ENCODE measurements around the gene HSPA14.
"Not testable (repeated sequence)": the region's sequence is repeated elsewhere in the genome, so short reads cannot be mapped to it uniquely, and the experiment has no call there.

The HSPA14 gene

GRCh38 chr10:14837757-14838581 lies at the start of gene HSPA14, which contains the start of the genes CDNF and MSANTD7:
Gene HSPA14 (plus strand): TSS chr10:14838306. CDS start chr10:14838403, 97 bp downstream.
Gene CDNF (minus strand): TSS chr10:14838037. CDS start chr10:14837946, 91 bp downstream.
Gene MSANTD7 (plus strand): TSS chr10:14838306. CDS start chr10:14842285, 3,979 bp downstream.
- peak; percentile 98 for DNase-seq (ENCODE audit: low read depth in 2 of 2)

- DNase-seq (ENCODE audit: low read depth in 2 of 2) = no peak
These were observed 39.5 kb upstream of the HSPA14 start for GRCh38 chr10:14798636-14799035.

DNA sequence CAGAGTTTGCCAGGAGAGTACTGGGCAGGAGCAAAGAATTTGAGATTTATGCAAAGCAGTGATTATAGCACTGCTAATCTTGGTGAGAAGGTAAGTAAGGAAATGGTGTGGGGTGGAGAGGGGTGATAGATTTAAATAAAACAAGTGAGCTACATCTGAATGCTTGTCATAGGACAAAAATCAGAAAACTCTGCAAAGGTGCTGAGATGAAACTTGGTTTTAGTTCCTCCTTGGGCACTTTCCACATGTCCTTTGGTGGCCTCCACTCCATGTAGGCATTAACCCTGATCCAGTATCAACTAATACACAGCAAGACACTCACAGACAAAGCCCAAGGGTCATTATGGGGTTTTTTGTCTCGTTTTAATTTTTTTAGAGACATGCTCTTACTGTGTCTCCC lies 37.7 kb upstream of the HSPA14 start:
- DNase-seq (ENCODE audit: low read depth in 2 of 2) = no peak

DNA sequence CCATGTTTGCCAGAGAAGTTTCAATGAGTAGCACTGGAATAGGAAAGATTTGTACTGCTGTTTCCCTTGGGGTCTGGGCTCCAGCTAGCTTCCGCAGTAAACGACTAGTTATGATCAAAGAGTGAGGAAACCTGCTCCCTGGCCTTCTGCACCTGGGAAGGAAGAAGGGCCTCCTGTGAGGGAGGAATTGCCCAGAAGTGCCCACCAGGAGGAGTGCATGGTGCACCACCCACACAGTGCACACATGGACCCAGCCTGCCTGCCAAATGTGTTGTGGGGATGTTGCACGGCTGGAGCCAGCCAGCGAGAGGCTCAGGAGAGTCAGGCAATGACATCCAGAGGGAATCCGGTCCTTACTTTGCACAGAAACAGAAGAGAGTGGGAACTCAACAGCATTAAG lies 36.4 kb upstream of the HSPA14 start:
- no peak for DNase-seq (ENCODE audit: low read depth in 2 of 2)

GRCh38 chr10:14803827-14804226 lies 34.3 kb upstream of the HSPA14 start:
- DNase-seq (ENCODE audit: low read depth in 2 of 2) = no peak

DNA sequence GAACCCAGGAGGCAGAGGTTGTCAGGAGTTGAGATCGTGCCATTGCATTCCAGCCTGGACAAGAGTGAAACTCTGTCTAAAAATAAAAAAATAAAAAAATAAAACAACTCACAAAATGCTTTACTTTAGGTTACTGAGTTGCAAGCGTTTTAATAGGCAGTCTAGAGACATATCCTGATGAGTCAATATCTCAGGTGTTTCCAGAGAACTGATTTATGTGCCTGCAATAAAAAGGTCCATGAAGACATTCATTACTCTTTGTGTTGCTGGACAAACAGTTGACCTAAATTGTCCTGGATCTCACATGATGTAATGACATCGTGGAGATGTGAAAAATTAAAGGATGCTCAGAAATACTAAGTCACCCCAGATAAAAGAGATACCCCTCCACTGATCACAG lies 31.8 kb upstream of the HSPA14 start:
- DNase-seq (ENCODE audit: low read depth in 2 of 2) = no peak

DNA sequence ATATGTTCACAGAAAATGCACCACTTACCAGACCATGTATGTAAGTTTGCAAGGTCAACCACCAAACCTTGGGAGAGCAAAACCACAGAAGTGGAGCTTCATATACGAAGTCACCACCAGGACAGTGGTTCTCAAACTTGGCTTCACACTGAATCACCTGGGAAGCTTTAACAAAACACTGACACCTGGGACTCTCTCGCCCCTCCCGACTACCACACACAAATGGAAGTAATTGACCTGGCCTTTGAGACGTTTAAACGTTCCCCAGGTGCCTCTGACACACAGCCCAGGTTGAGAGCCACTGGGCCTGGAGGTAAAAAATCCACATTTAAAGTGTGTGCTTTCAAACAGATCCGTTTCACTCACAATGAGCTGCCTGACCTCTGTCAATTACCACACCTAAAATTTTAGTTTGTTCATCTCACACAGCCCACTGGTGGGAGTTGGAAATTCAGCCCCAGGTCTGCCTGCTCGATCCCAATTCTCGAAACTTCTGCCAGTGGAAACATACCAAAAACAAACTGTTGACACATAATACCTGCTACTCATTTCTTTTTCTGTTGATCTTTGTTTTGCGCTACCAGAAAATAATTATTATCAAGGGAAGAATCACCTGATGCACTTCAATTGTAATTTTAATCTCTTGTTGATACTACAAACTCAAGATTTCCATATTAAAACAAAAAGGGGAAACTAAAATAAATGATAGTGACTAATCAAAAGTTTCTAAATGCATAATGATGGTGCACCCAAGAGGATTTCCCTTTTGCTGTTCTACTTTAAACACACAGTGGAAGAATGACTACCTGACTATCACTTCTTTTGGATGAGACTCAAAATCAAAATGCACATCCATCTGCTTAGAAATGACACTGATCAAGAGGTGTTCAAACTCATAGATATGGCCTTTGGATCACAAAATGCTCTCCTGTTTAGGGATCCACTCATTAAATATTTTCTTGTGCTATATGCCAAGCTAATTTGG lies 26.8 kb upstream of the HSPA14 start:
- DNase-seq (ENCODE audit: low read depth in 2 of 2) = no peak

DNA sequence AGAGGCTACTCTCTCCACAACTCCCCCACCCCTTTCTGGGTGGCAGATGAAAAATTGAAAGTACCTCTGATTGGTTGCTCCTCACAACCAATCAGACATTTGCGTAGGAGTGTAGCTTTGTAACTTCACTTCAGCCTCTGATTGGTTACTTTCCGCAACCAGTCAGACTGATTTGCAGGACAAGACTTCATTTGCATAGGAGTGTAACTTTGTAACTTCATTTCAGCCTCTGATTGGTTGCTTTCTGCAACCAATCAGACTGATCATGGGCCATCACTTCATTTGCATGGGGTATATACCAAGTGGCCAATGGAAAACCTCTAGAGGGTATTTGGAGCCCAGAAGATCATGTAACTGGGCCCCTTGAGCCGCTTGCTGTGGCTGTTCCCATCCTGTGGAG lies 25.8 kb upstream of the HSPA14 start:
- no peak for DNase-seq (ENCODE audit: low read depth in 2 of 2)

GRCh38 chr10:14815681-14816080 lies 22.4 kb upstream of the HSPA14 start:
- no peak for DNase-seq (ENCODE audit: low read depth in 2 of 2)

DNA sequence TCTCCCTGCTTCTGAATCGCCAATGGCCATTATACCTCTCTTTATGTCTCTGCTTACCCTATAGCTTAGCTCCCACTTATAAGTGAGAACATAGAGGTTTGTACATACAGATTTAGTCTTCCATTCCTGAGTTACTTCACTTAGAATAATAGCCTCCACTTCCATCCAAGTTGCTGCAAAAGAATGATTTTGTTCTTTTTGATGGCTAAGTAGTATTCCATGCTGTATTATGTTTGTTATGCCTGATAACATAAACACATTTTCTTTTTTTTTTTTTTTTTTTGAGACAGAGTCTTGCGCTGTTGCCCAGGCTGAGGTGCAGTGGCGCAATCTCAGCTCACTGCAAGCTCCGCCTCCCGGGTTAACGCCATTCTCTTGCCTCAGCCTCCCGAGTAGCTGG lies 21.4 kb upstream of the HSPA14 start:
- not testable (repeated sequence) for DNase-seq (ENCODE audit: low read depth in 2 of 2)

DNA sequence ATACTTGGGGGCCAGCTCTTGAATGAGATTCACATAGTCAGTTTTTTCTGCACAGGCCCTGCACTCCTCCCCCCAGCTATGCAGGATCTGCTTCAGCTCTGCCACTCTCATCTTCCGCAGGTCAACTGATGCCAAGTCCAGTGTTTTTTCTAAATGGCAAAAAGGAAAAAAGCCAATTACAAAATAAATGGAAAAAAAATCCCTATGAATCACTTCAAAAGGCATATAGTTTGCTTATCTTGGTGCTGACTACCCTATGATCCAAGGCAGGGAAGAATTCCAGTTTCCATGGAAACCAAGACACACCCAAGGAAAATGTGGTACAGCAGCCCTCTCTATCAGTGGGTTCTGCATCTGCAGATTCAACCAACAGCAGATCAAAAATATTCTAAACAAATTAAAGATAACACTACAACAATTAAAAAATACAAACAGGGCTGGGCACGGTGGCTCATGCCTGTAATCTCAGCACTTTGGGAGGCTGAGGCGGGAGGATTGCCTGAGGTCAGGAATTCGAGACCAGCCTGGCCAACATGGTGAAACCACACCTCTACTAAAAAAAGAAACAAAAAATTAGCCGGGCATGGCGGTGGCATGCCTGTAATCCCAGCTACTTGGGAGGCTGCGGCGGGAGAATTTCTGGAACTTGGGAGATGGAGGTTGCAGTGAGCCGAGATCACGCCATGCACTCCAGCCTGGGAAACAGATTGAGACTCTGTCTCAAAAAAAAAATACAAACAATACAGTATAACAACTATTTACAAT lies 17.9 kb upstream of the HSPA14 start:
- DNase-seq (ENCODE audit: low read depth in 2 of 2) = no peak

- DNase-seq (ENCODE audit: low read depth in 2 of 2) = no peak
These were observed 17.3 kb upstream of the HSPA14 start for GRCh38 chr10:14820775-14821154.

- DNase-seq (ENCODE audit: low read depth in 2 of 2) = no peak
These were observed 16.3 kb upstream of the HSPA14 start for GRCh38 chr10:14821635-14822375.

- peak in 1 of 2 experiments; percentile 30 for DNase-seq (ENCODE audit: low read depth in 2 of 2)
These were observed 15.0 kb upstream of the HSPA14 start for GRCh38 chr10:14822879-14823755.

- DNase-seq (ENCODE audit: low read depth in 2 of 2) = no peak
These were observed 14.1 kb upstream of the HSPA14 start for GRCh38 chr10:14823966-14824365.

DNA sequence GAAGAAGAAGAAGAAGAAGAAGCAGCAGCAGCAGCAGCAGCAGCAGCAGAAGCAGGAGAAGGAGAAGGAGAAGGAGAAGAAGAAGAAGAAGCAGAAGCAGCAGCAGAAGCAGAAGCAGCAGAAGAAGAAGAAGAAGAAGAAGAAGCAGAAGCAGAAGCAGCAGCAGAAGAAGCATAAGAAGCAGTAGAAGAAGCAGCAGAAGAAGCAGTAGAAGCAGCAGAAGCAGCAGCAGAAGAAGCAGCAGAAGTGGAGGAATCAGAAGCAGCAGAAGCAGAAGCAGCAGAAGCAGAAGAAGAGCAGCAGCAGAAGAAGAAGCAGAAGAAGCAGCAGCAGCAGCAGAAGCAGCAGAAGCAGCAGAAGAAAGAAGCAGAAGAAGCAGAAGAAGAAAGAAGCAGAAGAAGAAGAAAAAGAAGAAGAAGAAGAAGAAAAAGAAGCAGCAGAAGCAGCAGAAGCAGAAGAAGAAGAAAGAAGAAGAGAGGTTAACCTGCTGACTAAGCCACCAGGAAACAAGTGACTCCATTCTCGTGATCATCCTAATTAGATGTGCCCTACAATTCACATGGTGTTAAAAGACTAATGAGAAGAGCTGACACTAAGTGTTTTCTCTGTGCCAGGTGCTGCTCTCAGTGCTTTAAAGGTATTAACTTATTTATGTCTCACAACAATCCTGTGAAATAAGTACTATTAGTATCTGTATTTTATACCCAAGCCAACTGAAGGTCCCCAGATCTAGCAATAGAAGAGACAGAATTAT lies 11.9 kb upstream of the HSPA14 start:
- no peak for DNase-seq (ENCODE audit: low read depth in 2 of 2)

GRCh38 chr10:14833106-14833505 lies 5.0 kb upstream of the HSPA14 start:
- no peak for DNase-seq (ENCODE audit: low read depth in 2 of 2)

- no peak for DNase-seq (ENCODE audit: low read depth in 2 of 2)
These were observed 1.9 kb upstream of the HSPA14 start for GRCh38 chr10:14836208-14836607.
